Measurements from ENCODE around the gene SMCHD1.

GRCh38 chr18:2797951-2798350 is 142.4 kb downstream of the SMCHD1 start:
- TF ChIP-seq CTCF (IDR thresholded peaks at IDR 0.05; ENCODE audit: poor library complexity) (no peak), EZH2 (IDR thresholded peaks at IDR 0.05; ENCODE audit: borderline replicate concordance) (no peak), EZH2phosphoT487 (IDR thresholded peaks at IDR 0.05; ENCODE audit: low read depth, severe bottlenecking, unreplicated experiment) (no peak)

Data from hepatocyte (in vitro differentiated cells).